KOPT-K1 (cell line): ENCODE results near the gene EBI3.

Experiments
- H3K27ac ChIP-seq: fragments of 200-600 bp; sonication (generic); 2 replicates; pipeline ENCODE4 v1.5.1; 2016; ENCODE audit warnings: antibody characterized with exemption, mild to moderate bottlenecking, low read depth, low read length; ENCODE audit not compliant: poor library complexity, severe bottlenecking
- H3K36me3 ChIP-seq: fragments of 200-600 bp; sonication (generic); 2 replicates; pipeline ENCODE4 v1.5.1; 2017; ENCODE audit warnings: antibody characterized with exemption, mild to moderate bottlenecking, low read length, moderate library complexity; ENCODE audit not compliant: insufficient read depth
- H3K9me3 ChIP-seq: fragments of 200-600 bp; sonication (generic); 2 replicates; pipeline ENCODE4 v1.5.1; 2017; ENCODE audit warnings: antibody characterized with exemption, low read length, mild to moderate bottlenecking; ENCODE audit not compliant: insufficient read depth, poor library complexity, severe bottlenecking

The EBI3 gene

GRCh38 chr19:4196587-4197148 is 32.7 kb upstream of the EBI3 start:
- no peak overlapping the region for H3K27ac ChIP-seq
- H3K36me3 ChIP-seq: no peaks in the 10 kb centered on the region
- peaks cover 8% of the 10 kb centered on the region for H3K9me3 ChIP-seq

GRCh38 chr19:4197228-4197624 is 32.1 kb upstream of the EBI3 start:
- no peaks in the 10 kb centered on the region for H3K36me3 ChIP-seq
- H3K27ac ChIP-seq: no peak overlapping the region
- H3K9me3 ChIP-seq: peaks cover 8% of the 10 kb centered on the region

- Histone ChIP-seq H3K27ac (no peak overlapping the region), H3K36me3 (no peaks in the 10 kb centered on the region), H3K9me3 (peaks cover 8% of the 10 kb centered on the region)
These were observed 31.5 kb upstream of the EBI3 start for GRCh38 chr19:4197625-4198466.

GRCh38 chr19:4198467-4199126 is 30.7 kb upstream of the EBI3 start:
- H3K9me3 ChIP-seq: peaks cover 8% of the 10 kb centered on the region
- H3K36me3 ChIP-seq: no peaks in the 10 kb centered on the region
- no peak overlapping the region for H3K27ac ChIP-seq

GRCh38 chr19:4199699-4200293 is 29.5 kb upstream of the EBI3 start:
- Histone ChIP-seq H3K27ac (no peak overlapping the region), H3K9me3 (peaks cover 8% of the 10 kb centered on the region), H3K36me3 (no peaks in the 10 kb centered on the region)

- Histone ChIP-seq H3K27ac (no peak overlapping the region), H3K36me3 (no peaks in the 10 kb centered on the region), H3K9me3 (peaks cover 8% of the 10 kb centered on the region)
These were observed 28.3 kb upstream of the EBI3 start for GRCh38 chr19:4200940-4201542.

- H3K9me3 ChIP-seq: peaks cover 8% of the 10 kb centered on the region
- no peak overlapping the region for H3K27ac ChIP-seq
- no peaks in the 10 kb centered on the region for H3K36me3 ChIP-seq
These were observed 27.5 kb upstream of the EBI3 start for GRCh38 chr19:4201798-4202197.

- Histone ChIP-seq H3K27ac (no peak overlapping the region), H3K9me3 (no peaks in the 10 kb centered on the region), H3K36me3 (no peaks in the 10 kb centered on the region)
These were observed 22.4 kb upstream of the EBI3 start for GRCh38 chr19:4206818-4207484.

GRCh38 chr19:4208385-4209094 is 20.8 kb upstream of the EBI3 start:
- no peaks in the 10 kb centered on the region for H3K36me3 ChIP-seq
- H3K9me3 ChIP-seq: no peaks in the 10 kb centered on the region
- H3K27ac ChIP-seq: no peak overlapping the region

GRCh38 chr19:4210166-4210731 is 19.1 kb upstream of the EBI3 start:
- Histone ChIP-seq H3K9me3 (no peaks in the 10 kb centered on the region), H3K27ac (no peak overlapping the region), H3K36me3 (no peaks in the 10 kb centered on the region)

- no peak overlapping the region for H3K27ac ChIP-seq
- no peaks in the 10 kb centered on the region for H3K9me3 ChIP-seq
- no peaks in the 10 kb centered on the region for H3K36me3 ChIP-seq
These were observed 16.2 kb upstream of the EBI3 start for GRCh38 chr19:4213116-4213515.

GRCh38 chr19:4215807-4216206 is 13.5 kb upstream of the EBI3 start:
- no peaks in the 10 kb centered on the region for H3K36me3 ChIP-seq
- no peak overlapping the region for H3K27ac ChIP-seq
- no peaks in the 10 kb centered on the region for H3K9me3 ChIP-seq

GRCh38 chr19:4216846-4217245 is 12.5 kb upstream of the EBI3 start:
- Histone ChIP-seq H3K27ac (no peak overlapping the region), H3K36me3 (no peaks in the 10 kb centered on the region), H3K9me3 (no peaks in the 10 kb centered on the region)
